CD4-positive, alpha-beta T cell treated with Interleukin-1 beta for 1 hour (primary cell): Measurements from ENCODE around the gene CYP2A13.
A peak's percentile ranks its signal among the peaks of the same experiment; 100 is the strongest.
"Not testable (repeated sequence)": the region's sequence is repeated elsewhere in the genome, so short reads cannot be mapped to it uniquely, and the experiment has no call there.

Experiments
- DNase-seq, 2 donors: peaks; one replicate each; pipeline ENCODE4 v3.0.0-alpha.2; 2020 to 2022

Gene CYP2A13

GRCh38 chr19:41122846-41123245, 34.6 kb downstream of the CYP2A13 start:
- not testable (repeated sequence) for DNase-seq

- no peak for DNase-seq
Observed at GRCh38 chr19:41123716-41124294, 35.6 kb downstream of the CYP2A13 start.

GRCh38 chr19:41126765-41127203, 38.5 kb downstream of the CYP2A13 start:
- DNase-seq, result peak; percentile 50 to 61

- DNase-seq, result not testable (repeated sequence)
Observed at GRCh38 chr19:41127362-41127761, 39.1 kb downstream of the CYP2A13 start.

GRCh38 chr19:41127801-41128300, 39.6 kb downstream of the CYP2A13 start:
- peak; percentile 83 to 86 for DNase-seq

GRCh38 chr19:41128692-41129091, 40.4 kb downstream of the CYP2A13 start:
- DNase-seq, result no peak

- no peak for DNase-seq
Observed at GRCh38 chr19:41131186-41131585, 42.9 kb downstream of the CYP2A13 start.

- DNase-seq, result no peak
Observed at GRCh38 chr19:41133260-41133659, 45.0 kb downstream of the CYP2A13 start.

GRCh38 chr19:41134616-41135015, 46.4 kb downstream of the CYP2A13 start:
- no peak for DNase-seq

- peak; percentile 60 to 64 for DNase-seq
Observed at GRCh38 chr19:41135390-41136384, 47.4 kb downstream of the CYP2A13 start.

- DNase-seq, result no peak
Observed at GRCh38 chr19:41136636-41137455, 48.6 kb downstream of the CYP2A13 start.

- DNase-seq, result peak; percentile 86 to 90
Observed at GRCh38 chr19:41144403-41144802, 56.2 kb downstream of the CYP2A13 start.
